SK-N-SH (cell line): ENCODE data around the gene ABCD1. TPM values are rescaled to one million over a fixed set of nuclear protein-coding genes. Genes with fewer than 3 reads are reported as not detected.

ENCODE experiments used
- CTCF ChIA-PET: fragments of 300-600, 350-600 bp; formaldehyde crosslinking; extraction: SDS; loops from one replicate; lab custom pipeline; 2021; lab: Yijun Ruan, JAX
- POLR2A ChIA-PET: fragments of 350-600 bp; sonication (Branson Sonifier 250); formaldehyde crosslinking; extraction: SDS; loops from one replicate; lab custom pipeline; 2020; ENCODE audit warnings: antibody characterized with exemption, inconsistent platforms; lab: Yijun Ruan, JAX
- DNase-seq: peaks from one replicate; pipeline ENCODE4 v3.0.0; 2012
- H2AFZ ChIP-seq: fragments of 200-600 bp; sonication (generic); 2 replicates; pipeline ENCODE4 v1.8.1; 2016; ENCODE audit warnings: antibody characterized with exemption, mild to moderate bottlenecking, low read depth
- H3F3A ChIP-seq: fragments of 200-600 bp; sonication (generic); replicated peaks from 2 replicates; pipeline ENCODE3; 2016; ENCODE audit warnings: antibody characterized with exemption, mild to moderate bottlenecking; ENCODE audit not compliant: insufficient read depth
- H3K27ac ChIP-seq, 2 experiments: fragments of 200-500 bp in 1 of 2; fragments of 200-600 bp in 1 of 2; sonication (Bioruptor generic) in 1 of 2; sonication (generic), shearing (Covaris generic) in 1 of 2; 2 replicates each; pipeline versions ENCODE4 v1.5.1 to v1.6.1; 2014 to 2016; ENCODE audit warnings: low read depth in 2 of 2, inconsistent platforms in 1 of 2, low read length in 1 of 2, mild to moderate bottlenecking in 1 of 2, mixed read lengths in 1 of 2
- H3K27me3 ChIP-seq: fragments of 200-600 bp; sonication (generic), shearing (Covaris generic); 2 replicates; pipeline ENCODE4 v1.6.1; 2016; ENCODE audit warnings: mixed run types; ENCODE audit not compliant: insufficient read depth
- H3K36me3 ChIP-seq, 2 experiments: fragments of 200-500 bp in 1 of 2; fragments of 200-600 bp in 1 of 2; sonication (Bioruptor generic) in 1 of 2; sonication (generic) in 1 of 2; replicated peaks in 1 of 2; 2 replicates each; pipeline versions ENCODE3 to v1.5.1; 2014 to 2016; ENCODE audit warnings: low read length in 1 of 2, mild to moderate bottlenecking in 1 of 2; ENCODE audit not compliant: insufficient read depth in 2 of 2, control insufficient read depth in 1 of 2
- H3K4me1 ChIP-seq, 2 experiments: fragments of 200-500 bp in 1 of 2; fragments of 200-600 bp in 1 of 2; sonication (Bioruptor generic) in 1 of 2; sonication (generic), shearing (Covaris generic) in 1 of 2; 2 replicates each; pipeline versions ENCODE4 v1.5.1 to v1.6.1; 2014 to 2016; ENCODE audit warnings: low read depth in 1 of 2, low read length in 1 of 2, mixed run types in 1 of 2; ENCODE audit not compliant: insufficient read depth in 2 of 2, control insufficient read depth in 1 of 2
- H3K4me2 ChIP-seq: fragments of 200-600 bp; sonication (generic), shearing (Covaris generic); 2 replicates; pipeline ENCODE4 v1.6.1; 2017; ENCODE audit warnings: mixed run types
- H3K4me3 ChIP-seq, 2 experiments: fragments of 200-500 bp in 1 of 2; fragments of 200-600 bp in 1 of 2; sonication (Bioruptor generic) in 1 of 2; sonication (generic), shearing (Covaris generic) in 1 of 2; 2 replicates each; pipeline versions ENCODE4 v1.5.1 to v1.8.1; 2014 to 2016; ENCODE audit warnings: low read depth in 2 of 2, inconsistent platforms in 1 of 2, low read length in 1 of 2, mild to moderate bottlenecking in 1 of 2, mixed read lengths in 1 of 2, moderate library complexity in 1 of 2
- H3K79me2 ChIP-seq: fragments of 200-600 bp; sonication (generic); 2 replicates; pipeline ENCODE4 v1.8.1; 2017; ENCODE audit warnings: mild to moderate bottlenecking; ENCODE audit not compliant: insufficient read depth
- H3K9ac ChIP-seq: fragments of 200-600 bp; sonication (generic); 2 replicates; pipeline ENCODE4 v1.6.1; 2017; ENCODE audit warnings: mixed run types
- H3K9me2 ChIP-seq: fragments of 200-600 bp; sonication (generic); 2 replicates; pipeline ENCODE4 v1.6.1; 2017; ENCODE audit warnings: mixed run types
- H3K9me3 ChIP-seq: fragments of 200-600 bp; sonication (generic); 2 replicates; pipeline ENCODE4 v1.6.1; 2017; ENCODE audit warnings: mixed run types, mild to moderate bottlenecking, moderate library complexity
- H4K20me1 ChIP-seq: fragments of 200-600 bp; sonication (generic); 2 replicates; pipeline ENCODE4 v1.6.1; 2017; ENCODE audit warnings: mild to moderate bottlenecking, mixed run types; ENCODE audit not compliant: insufficient read depth
- EP300 ChIP-seq, 2 experiments: IDR thresholded peaks; 2 replicates each; pipeline versions ENCODE4 v1.4.0 to v1.6.1; 2012; ENCODE audit warnings: borderline replicate concordance in 1 of 2, low read depth in 1 of 2, low read length in 1 of 2
- GABPA ChIP-seq: IDR thresholded peaks from 2 replicates; pipeline ENCODE4 v1.4.0; 2012; ENCODE audit warnings: low read depth, mild to moderate bottlenecking
- GATA2 ChIP-seq: sonication (generic); formaldehyde crosslinking; IDR thresholded peaks from 2 replicates; pipeline ENCODE4 v1.5.0; 2020; ENCODE audit warnings: mild to moderate bottlenecking, missing genetic modification reagents
- JUND ChIP-seq: IDR thresholded peaks from 2 replicates; pipeline ENCODE4 v1.4.0; 2012
- MAX ChIP-seq: IDR thresholded peaks from 2 replicates; pipeline ENCODE4 v1.4.0; 2012; ENCODE audit warnings: low read depth
- MXI1 ChIP-seq: IDR thresholded peaks from 2 replicates; pipeline ENCODE4 v1.6.1; 2012; ENCODE audit warnings: mild to moderate bottlenecking, low read depth, low read length, improper control_type of control experiment
- NRF1 ChIP-seq: IDR thresholded peaks from 2 replicates; pipeline ENCODE4 v1.6.1; 2012; ENCODE audit warnings: low read depth, mild to moderate bottlenecking, low read length
- RAD21 ChIP-seq: IDR thresholded peaks from 2 replicates; pipeline ENCODE4 v1.6.1; 2012; ENCODE audit warnings: mild to moderate bottlenecking, low read length
- REST ChIP-seq: IDR thresholded peaks from 2 replicates; pipeline ENCODE4 v1.6.1; 2012; ENCODE audit warnings: mild to moderate bottlenecking, low read depth, low read length, moderate library complexity
- RFX5 ChIP-seq: IDR thresholded peaks from 2 replicates; pipeline ENCODE4 v1.6.1; 2012; ENCODE audit warnings: mild to moderate bottlenecking, improper control_type of control experiment, low read length
- SMC3 ChIP-seq: IDR thresholded peaks from 2 replicates; pipeline ENCODE4 v1.6.1; 2012; ENCODE audit warnings: low read depth, low read length, improper control_type of control experiment
- TAF1 ChIP-seq: IDR thresholded peaks from 2 replicates; pipeline ENCODE4 v1.6.1; 2012; ENCODE audit warnings: low read depth, mild to moderate bottlenecking, low read length, moderate library complexity, borderline replicate concordance
- USF1 ChIP-seq: IDR thresholded peaks from 2 replicates; pipeline ENCODE4 v1.4.0; 2012; ENCODE audit warnings: low read depth, borderline replicate concordance
- YY1 ChIP-seq: IDR thresholded peaks from 2 replicates; pipeline ENCODE4 v1.4.0; 2012; ENCODE audit warnings: low read depth, mild to moderate bottlenecking
- WGBS: methylation state at CpG from one replicate; pipeline ENCODE4 v1.1.6; 2017; ENCODE audit warnings: low lambda C conversion rate; 5-methylcytosine and 5-hydroxymethylcytosine counted together
- polyA plus RNA-seq, 3 experiments: library from polyadenylated mRNA; depleted of rRNA; stranded (reverse); fragments of >200 nt; gene quantifications; 2 replicates each; pipeline ENCODE4 v1.2.3, GENCODE V29; 2012
- TF ChIP-seq, protein P1 (sequence below): fragments of 150-350 bp; IDR thresholded peaks from 2 replicates; pipeline ENCODE4 v1.6.1; 2017; ENCODE audit warnings: antibody characterized with exemption, low read length, low read depth, borderline replicate concordance
- TF ChIP-seq, protein P2 (sequence below): fragments of 150-350 bp; IDR thresholded peaks from 2 replicates; pipeline ENCODE4 v1.6.1; 2016; ENCODE audit warnings: mild to moderate bottlenecking, low read depth, low read length
- TF ChIP-seq, protein P3 (sequence below): IDR thresholded peaks from 2 replicates; pipeline ENCODE4 v1.4.0; 2012; ENCODE audit warnings: low read depth, borderline replicate concordance

Gene ABCD1
- polyA plus RNA-seq, 1 of the 3 experiments (the other 2 are of a cell fraction) = 7.9 TPM

DNA sequence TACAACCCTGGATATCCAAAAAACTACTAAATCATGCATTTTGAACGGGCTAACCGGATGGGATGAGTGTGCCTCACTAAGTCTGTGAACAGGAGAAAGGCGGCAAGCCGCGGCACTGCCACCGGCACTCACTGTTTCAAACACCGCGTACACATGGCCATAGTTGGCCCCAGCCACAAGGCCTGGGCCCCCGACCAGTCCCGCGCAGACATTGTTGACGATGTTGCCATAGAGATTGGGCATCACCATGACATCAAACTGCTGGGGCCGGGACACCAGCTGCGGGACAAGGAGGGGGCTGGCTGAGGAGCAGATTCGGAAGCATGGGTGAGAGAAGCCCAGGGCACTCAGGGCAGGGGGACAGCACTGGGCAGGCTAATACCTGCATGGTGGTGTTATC is 62.0 kb downstream of the ABCD1 start:
- no peak overlapping the region for H3K27ac ChIP-seq
- ChIA-PET CTCF (no interaction called here), POLR2A (no interaction called here)
- H3K27me3 ChIP-seq = peaks cover 10% of the 10 kb centered on the region; the same call in 1 of the 2 replicates
- 0 out of 2 replicates have a peak, but pooled peaks cover 7% of the 10 kb centered on the region for H4K20me1 ChIP-seq
- H3K9ac ChIP-seq = no peak overlapping the region
- H3K4me1 ChIP-seq = peaks cover 0 to 15% of the 10 kb centered on the region in 2 experiments; a peak in 1 of 4 replicates
- H3K79me2 ChIP-seq = peaks cover 6% of the 10 kb centered on the region; the same call in 1 of the 2 replicates
- no peaks in the 10 kb centered on the region for H3K9me2 ChIP-seq
- no peak overlapping the region for H3K4me2 ChIP-seq
- WGBS = 38% methylated on average over 5 of the region's 15 CpGs
- H3F3A ChIP-seq = no peaks in the 10 kb centered on the region
- no peak for DNase-seq
- peaks cover 0 to 6% of the 10 kb centered on the region in 2 experiments for H3K36me3 ChIP-seq
- no peak overlapping the region for H2AFZ ChIP-seq
- no peaks in the 10 kb centered on the region for H3K9me3 ChIP-seq
- no peak overlapping the region for H3K4me3 ChIP-seq
- TF ChIP-seq, protein P1, sequence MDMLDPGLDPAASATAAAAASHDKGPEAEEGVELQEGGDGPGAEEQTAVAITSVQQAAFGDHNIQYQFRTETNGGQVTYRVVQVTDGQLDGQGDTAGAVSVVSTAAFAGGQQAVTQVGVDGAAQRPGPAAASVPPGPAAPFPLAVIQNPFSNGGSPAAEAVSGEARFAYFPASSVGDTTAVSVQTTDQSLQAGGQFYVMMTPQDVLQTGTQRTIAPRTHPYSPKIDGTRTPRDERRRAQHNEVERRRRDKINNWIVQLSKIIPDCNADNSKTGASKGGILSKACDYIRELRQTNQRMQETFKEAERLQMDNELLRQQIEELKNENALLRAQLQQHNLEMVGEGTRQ = no peak
- TF ChIP-seq TAF1 (no peak), USF1 (no peak), JUND (no peak), MAX (no peak), RAD21 (no peak), GABPA (no peak), GATA2 (CRISPR knock-in tag) (no peak), NRF1 (no peak), RFX5 (no peak)
- TF ChIP-seq, protein P2, sequence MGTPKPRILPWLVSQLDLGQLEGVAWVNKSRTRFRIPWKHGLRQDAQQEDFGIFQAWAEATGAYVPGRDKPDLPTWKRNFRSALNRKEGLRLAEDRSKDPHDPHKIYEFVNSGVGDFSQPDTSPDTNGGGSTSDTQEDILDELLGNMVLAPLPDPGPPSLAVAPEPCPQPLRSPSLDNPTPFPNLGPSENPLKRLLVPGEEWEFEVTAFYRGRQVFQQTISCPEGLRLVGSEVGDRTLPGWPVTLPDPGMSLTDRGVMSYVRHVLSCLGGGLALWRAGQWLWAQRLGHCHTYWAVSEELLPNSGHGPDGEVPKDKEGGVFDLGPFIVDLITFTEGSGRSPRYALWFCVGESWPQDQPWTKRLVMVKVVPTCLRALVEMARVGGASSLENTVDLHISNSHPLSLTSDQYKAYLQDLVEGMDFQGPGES = no peak

DNA sequence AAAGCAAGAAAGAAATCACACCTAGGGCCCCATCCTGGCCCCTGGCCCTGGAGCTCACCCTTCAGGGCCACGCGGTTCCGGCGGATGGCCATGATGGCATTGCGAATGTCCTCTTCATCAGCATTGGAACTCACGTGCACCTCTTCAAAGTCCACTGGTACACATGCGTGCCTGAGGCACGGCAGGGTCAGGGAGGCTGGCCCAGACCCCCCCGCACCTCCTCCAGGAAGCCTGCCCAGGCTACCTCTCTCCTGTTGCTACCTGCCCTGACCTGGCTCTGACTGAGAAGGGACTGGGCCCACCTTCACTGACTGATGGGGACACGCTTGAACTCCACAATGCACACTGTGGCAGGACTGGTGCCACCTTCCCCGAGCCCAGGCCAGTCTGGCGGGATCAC is 65.0 kb downstream of the ABCD1 start:
- no peak overlapping the region for H2AFZ ChIP-seq
- ChIA-PET CTCF (no interaction called here), POLR2A (no interaction called here)
- H3K27ac ChIP-seq = no peak overlapping the region
- 0 out of 2 replicates have a peak, but pooled peaks cover 12% of the 10 kb centered on the region for H4K20me1 ChIP-seq
- H3F3A ChIP-seq = no peaks in the 10 kb centered on the region
- H3K79me2 ChIP-seq = peaks cover 28% of the 10 kb centered on the region
- no peak overlapping the region for H3K9ac ChIP-seq
- peaks cover 14% of the 10 kb centered on the region; the same call in 1 of the 2 replicates for H3K27me3 ChIP-seq
- 39% methylated on average over 5 of the region's 12 CpGs for WGBS
- peaks cover 5 to 17% of the 10 kb centered on the region in 2 experiments; a peak in 1 of 4 replicates for H3K4me1 ChIP-seq
- H3K4me3 ChIP-seq = no peak overlapping the region
- no peak overlapping the region for H3K4me2 ChIP-seq
- no peaks in the 10 kb centered on the region for H3K9me3 ChIP-seq
- peaks cover 0 to 6% of the 10 kb centered on the region in 2 experiments for H3K36me3 ChIP-seq
- DNase-seq = no peak
- no peaks in the 10 kb centered on the region for H3K9me2 ChIP-seq
- TF ChIP-seq, protein P3, sequence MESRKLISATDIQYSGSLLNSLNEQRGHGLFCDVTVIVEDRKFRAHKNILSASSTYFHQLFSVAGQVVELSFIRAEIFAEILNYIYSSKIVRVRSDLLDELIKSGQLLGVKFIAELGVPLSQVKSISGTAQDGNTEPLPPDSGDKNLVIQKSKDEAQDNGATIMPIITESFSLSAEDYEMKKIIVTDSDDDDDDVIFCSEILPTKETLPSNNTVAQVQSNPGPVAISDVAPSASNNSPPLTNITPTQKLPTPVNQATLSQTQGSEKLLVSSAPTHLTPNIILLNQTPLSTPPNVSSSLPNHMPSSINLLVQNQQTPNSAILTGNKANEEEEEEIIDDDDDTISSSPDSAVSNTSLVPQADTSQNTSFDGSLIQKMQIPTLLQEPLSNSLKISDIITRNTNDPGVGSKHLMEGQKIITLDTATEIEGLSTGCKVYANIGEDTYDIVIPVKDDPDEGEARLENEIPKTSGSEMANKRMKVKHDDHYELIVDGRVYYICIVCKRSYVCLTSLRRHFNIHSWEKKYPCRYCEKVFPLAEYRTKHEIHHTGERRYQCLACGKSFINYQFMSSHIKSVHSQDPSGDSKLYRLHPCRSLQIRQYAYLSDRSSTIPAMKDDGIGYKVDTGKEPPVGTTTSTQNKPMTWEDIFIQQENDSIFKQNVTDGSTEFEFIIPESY = no peak
- TF ChIP-seq MXI1 (no peak), USF1 (no peak), GABPA (no peak), TAF1 (no peak), NRF1 (no peak), REST (no peak), EP300 (IDR thresholded peaks at IDR 0.05; ENCODE audit: borderline replicate concordance in 1 of 2, low read depth in 1 of 2, low read length in 1 of 2) (no peak), YY1 (no peak), SMC3 (no peak)
